GM21737 (cell line): ENCODE data around the gene RNU7-1.

Experiments used
- ATAC-seq: cut with Tn5 transposase; IDR thresholded peaks from one replicate; pipeline ENCODE4 v1.9.1; 2021; ENCODE audit warnings: mild to moderate bottlenecking, moderate library complexity; ENCODE audit not compliant: unreplicated experiment

Gene RNU7-1

GRCh38 chr12:6987956-6988553, 44.4 kb downstream of the RNU7-1 start:
- no peak for ATAC-seq
